ENCODE results near the gene PIEZO2.
"Not testable (repeated sequence)": the region's sequence is repeated elsewhere in the genome, so short reads cannot be mapped to it uniquely, and the experiment has no call there.

PIEZO2 gene

DNA sequence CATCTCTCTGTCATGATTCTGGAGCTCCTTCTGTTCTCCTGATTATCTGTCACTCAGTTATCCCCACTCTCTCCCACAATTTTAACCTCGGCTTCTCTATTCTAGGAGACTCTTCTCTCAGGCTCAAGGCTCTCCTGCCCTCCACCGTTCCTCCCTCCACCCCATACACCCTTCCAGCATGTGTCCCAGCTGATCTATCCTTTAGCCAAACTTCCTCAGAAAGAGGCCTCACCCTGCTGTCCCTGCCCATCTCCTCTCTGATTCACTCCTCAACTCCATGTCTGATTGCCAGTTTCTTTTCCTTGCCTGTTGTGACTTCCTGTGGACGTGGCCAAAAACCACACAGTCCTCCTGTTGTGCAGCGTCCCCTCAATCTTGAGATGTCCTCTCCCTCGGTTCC lies 505.4 kb downstream of the PIEZO2 start:
- not testable (repeated sequence) for H3K36me3 ChIP-seq (ENCODE audit: insufficient read depth, low read depth, low read length); H3K9ac ChIP-seq (ENCODE audit: low read depth, low read length); H3K27ac ChIP-seq (ENCODE audit: low read length); H3K4me3 ChIP-seq (ENCODE audit: low read length); H3K4me1 ChIP-seq (ENCODE audit: insufficient read depth, low read length); H3K27me3 ChIP-seq (ENCODE audit: insufficient read depth, low read length); H3K9me3 ChIP-seq (ENCODE audit: insufficient read depth, low read depth, low read length)

GRCh38 chr18:10642915-10643524 lies 506.3 kb downstream of the PIEZO2 start:
- not testable (repeated sequence) for H3K4me1 ChIP-seq (ENCODE audit: insufficient read depth, low read length)

GRCh38 chr18:10638539-10638885 lies 510.9 kb downstream of the PIEZO2 start:
- H3K4me3 ChIP-seq (ENCODE audit: low read length); H3K27me3 ChIP-seq (ENCODE audit: insufficient read depth, low read length); H3K9me3 ChIP-seq (ENCODE audit: insufficient read depth, low read depth, low read length); H3K36me3 ChIP-seq (ENCODE audit: insufficient read depth, low read depth, low read length); H3K9ac ChIP-seq (ENCODE audit: low read depth, low read length); H3K4me1 ChIP-seq (ENCODE audit: insufficient read depth, low read length); H3K27ac ChIP-seq (ENCODE audit: low read length): not testable (repeated sequence)

More at GRCh38 chr18:10642915-10643524, 506.3 kb downstream of the PIEZO2 start:
- H3K4me3 ChIP-seq (ENCODE audit: low read length); H3K27ac ChIP-seq (ENCODE audit: low read length); H3K36me3 ChIP-seq (ENCODE audit: insufficient read depth, low read depth, low read length); H3K9ac ChIP-seq (ENCODE audit: low read depth, low read length); H3K9me3 ChIP-seq (ENCODE audit: insufficient read depth, low read depth, low read length); H3K27me3 ChIP-seq (ENCODE audit: insufficient read depth, low read length): not testable (repeated sequence)

DNA sequence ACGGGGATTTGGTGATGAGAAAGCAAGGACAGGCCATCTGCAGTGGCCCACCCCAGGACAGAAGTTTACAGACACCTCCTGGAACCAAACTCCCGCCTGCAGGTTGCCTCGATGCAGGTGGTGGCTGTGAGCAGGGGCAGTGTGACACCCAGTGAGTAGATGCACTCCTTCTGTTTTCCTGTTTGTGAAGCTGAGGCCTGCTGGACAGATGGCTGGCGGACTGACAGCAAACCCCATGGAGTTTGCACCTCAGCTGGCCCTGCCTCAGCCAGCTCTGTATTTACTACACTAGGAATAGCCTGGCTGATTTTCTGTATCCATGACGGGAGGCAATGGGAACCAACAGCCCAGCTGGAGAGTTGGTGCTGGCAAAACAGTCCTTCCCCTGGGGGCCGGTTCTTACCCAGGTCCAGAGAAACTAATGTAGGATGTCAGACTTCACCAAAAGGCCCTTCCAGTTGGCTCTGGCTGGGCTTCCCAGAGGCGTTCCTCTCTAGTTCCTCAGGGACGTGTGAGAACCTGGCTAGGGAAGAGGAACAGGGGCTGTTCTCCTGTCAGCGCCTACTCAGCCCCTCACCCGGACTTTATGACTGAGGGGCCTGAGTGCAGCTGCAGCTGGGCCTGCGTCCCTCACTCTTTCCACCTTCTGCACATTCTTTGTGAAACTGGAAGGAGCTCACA lies 511.4 kb downstream of the PIEZO2 start:
- not testable (repeated sequence) for H3K4me1 ChIP-seq (ENCODE audit: insufficient read depth, low read length); H3K27me3 ChIP-seq (ENCODE audit: insufficient read depth, low read length); H3K4me3 ChIP-seq (ENCODE audit: low read length)

GRCh38 chr18:10629076-10629475 lies 520.3 kb downstream of the PIEZO2 start:
- not testable (repeated sequence) for H3K9me3 ChIP-seq (ENCODE audit: insufficient read depth, low read depth, low read length); H3K36me3 ChIP-seq (ENCODE audit: insufficient read depth, low read depth, low read length); H3K27me3 ChIP-seq (ENCODE audit: insufficient read depth, low read length); H3K4me3 ChIP-seq (ENCODE audit: low read length); H3K4me1 ChIP-seq (ENCODE audit: insufficient read depth, low read length); H3K9ac ChIP-seq (ENCODE audit: low read depth, low read length); H3K27ac ChIP-seq (ENCODE audit: low read length)

More for the DNA sequence above, 511.4 kb downstream of the PIEZO2 start:
- H3K27ac ChIP-seq (ENCODE audit: low read length); H3K36me3 ChIP-seq (ENCODE audit: insufficient read depth, low read depth, low read length); H3K9me3 ChIP-seq (ENCODE audit: insufficient read depth, low read depth, low read length); H3K9ac ChIP-seq (ENCODE audit: low read depth, low read length): not testable (repeated sequence)

GRCh38 chr18:10626606-10627213 lies 522.7 kb downstream of the PIEZO2 start:
- H3K9ac ChIP-seq (ENCODE audit: low read depth, low read length); H3K36me3 ChIP-seq (ENCODE audit: insufficient read depth, low read depth, low read length); H3K4me3 ChIP-seq (ENCODE audit: low read length); H3K27me3 ChIP-seq (ENCODE audit: insufficient read depth, low read length); H3K27ac ChIP-seq (ENCODE audit: low read length); H3K9me3 ChIP-seq (ENCODE audit: insufficient read depth, low read depth, low read length); H3K4me1 ChIP-seq (ENCODE audit: insufficient read depth, low read length): not testable (repeated sequence)

DNA sequence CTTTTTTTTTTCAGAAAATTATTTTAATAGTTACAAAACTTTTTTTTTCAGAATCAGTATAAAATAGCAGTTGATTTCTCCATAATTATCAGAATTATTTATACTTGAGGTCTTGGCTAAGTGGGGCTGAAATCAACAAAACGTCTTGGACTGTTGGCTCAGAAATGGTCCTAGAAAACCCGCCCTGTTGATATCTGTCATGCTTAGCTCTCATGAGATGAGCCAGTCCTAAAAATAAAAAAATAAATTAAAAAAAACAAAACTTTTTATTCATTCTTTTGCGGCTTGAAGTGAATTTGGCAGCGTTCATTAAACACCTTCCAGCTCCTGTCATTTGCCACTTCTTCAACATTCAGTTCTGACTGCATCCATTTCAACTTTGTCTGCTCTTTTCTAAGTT lies 525.8 kb downstream of the PIEZO2 start:
- not testable (repeated sequence) for H3K27me3 ChIP-seq (ENCODE audit: insufficient read depth, low read length); H3K4me3 ChIP-seq (ENCODE audit: low read length); H3K9me3 ChIP-seq (ENCODE audit: insufficient read depth, low read depth, low read length); H3K4me1 ChIP-seq (ENCODE audit: insufficient read depth, low read length); H3K36me3 ChIP-seq (ENCODE audit: insufficient read depth, low read depth, low read length); H3K27ac ChIP-seq (ENCODE audit: low read length); H3K9ac ChIP-seq (ENCODE audit: low read depth, low read length)

DNA sequence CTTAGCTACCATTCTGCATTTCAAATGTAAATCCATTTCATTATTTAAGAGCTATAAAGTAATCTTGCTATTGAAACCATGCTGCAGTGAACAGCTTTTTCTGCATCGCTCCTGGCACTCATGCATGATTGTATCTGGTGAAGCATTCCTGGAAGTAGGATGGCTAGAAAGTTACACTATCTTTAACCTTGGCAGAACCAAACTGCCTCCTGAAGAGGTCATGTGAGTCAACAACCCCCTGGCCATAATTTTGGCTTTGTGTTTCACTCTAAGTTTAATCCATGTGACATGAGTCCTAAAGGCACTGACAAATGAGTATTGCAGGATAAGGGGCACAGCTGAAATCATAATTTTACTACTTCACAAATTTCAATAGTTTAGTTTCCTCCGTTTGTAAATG lies 526.4 kb downstream of the PIEZO2 start:
- not testable (repeated sequence) for H3K4me3 ChIP-seq (ENCODE audit: low read length); H3K9me3 ChIP-seq (ENCODE audit: insufficient read depth, low read depth, low read length); H3K36me3 ChIP-seq (ENCODE audit: insufficient read depth, low read depth, low read length); H3K4me1 ChIP-seq (ENCODE audit: insufficient read depth, low read length); H3K27ac ChIP-seq (ENCODE audit: low read length); H3K9ac ChIP-seq (ENCODE audit: low read depth, low read length); H3K27me3 ChIP-seq (ENCODE audit: insufficient read depth, low read length)

GRCh38 chr18:10620670-10621329 lies 528.6 kb downstream of the PIEZO2 start:
- H3K27me3 ChIP-seq (ENCODE audit: insufficient read depth, low read length); H3K9me3 ChIP-seq (ENCODE audit: insufficient read depth, low read depth, low read length); H3K4me1 ChIP-seq (ENCODE audit: insufficient read depth, low read length); H3K27ac ChIP-seq (ENCODE audit: low read length); H3K9ac ChIP-seq (ENCODE audit: low read depth, low read length); H3K36me3 ChIP-seq (ENCODE audit: insufficient read depth, low read depth, low read length); H3K4me3 ChIP-seq (ENCODE audit: low read length): not testable (repeated sequence)

All from iPS-20b (cell line).